Prostate gland (tissue), 2 donors: ENCODE results near the gene ERCC6L2. TPM values are rescaled to one million over a fixed set of nuclear protein-coding genes. Genes with fewer than 3 reads are reported as not detected.

Experiments used
- DNase-seq: peaks from one replicate; pipeline ENCODE4 v3.0.0-alpha.2; 2019; ENCODE audit warnings: low spot score
- H3K27ac ChIP-seq, 2 donors: fragments of 200-600 bp; sonication (generic); 2 replicates each; pipeline ENCODE4 v1.5.1; 2017 to 2019
- H3K27me3 ChIP-seq: fragments of 200-600 bp; sonication (generic); replicated peaks from 2 replicates; pipeline ENCODE4 v1.5.1; 2019; ENCODE audit not compliant: insufficient read depth
- H3K36me3 ChIP-seq, 2 donors: fragments of 200-600 bp; sonication (generic); 1 replicate in 1 of 2; 2 replicates in 1 of 2; pipeline versions ENCODE4 v1.5.1 to v1.8.1; 2017 to 2019
- H3K4me1 ChIP-seq: fragments of 200-600 bp; sonication (generic); replicated peaks from 2 replicates; pipeline ENCODE4 v1.5.1; 2019
- H3K4me3 ChIP-seq, 2 donors: fragments of 200-600 bp; sonication (generic); 2 replicates each; pipeline ENCODE4 v1.5.1; 2017 to 2019
- H3K9me3 ChIP-seq: fragments of 200-600 bp; sonication (generic); 2 replicates; pipeline ENCODE4 v1.5.1; 2017
- CTCF ChIP-seq, 4 experiments: fragments of 200-600 bp in 2 of 4; fragments of 450-650 bp in 2 of 4; sonication (generic) in 2 of 4; IDR thresholded peaks; 1 replicate in 3 of 4; 2 replicates in 1 of 4; pipeline ENCODE4 v1.5.1; 2016 to 2019; ENCODE audit warnings: antibody characterized with exemption in 4 of 4, mild to moderate bottlenecking in 2 of 4, moderate library complexity in 2 of 4
- POLR2A ChIP-seq: fragments of 450-650 bp; IDR thresholded peaks from one replicate; pipeline ENCODE4 v1.6.1; 2016; ENCODE audit warnings: antibody characterized with exemption, mild to moderate bottlenecking
- POLR2AphosphoS5 ChIP-seq: sonication (generic); formaldehyde crosslinking; IDR thresholded peaks from one replicate; pipeline ENCODE4 v1.6.1; 2017; ENCODE audit warnings: antibody characterized with exemption
- WGBS: methylation state at CpG from one replicate; pipeline ENCODE4 v1.1.5; 2018; 5-methylcytosine and 5-hydroxymethylcytosine counted together
- intact Hi-C: fragments of 100-400 bp; cut with DNase I; formaldehyde crosslinking; loops from one replicate; pipeline ENCODE4 v1.14.2; 2022
- total RNA-seq, 2 donors: library from RNA; depleted of rRNA; stranded (reverse); fragments of >200 nt; gene quantifications; one replicate each; pipeline ENCODE4 v1.1.0, GENCODE V29; 2016

Gene ERCC6L2
- total RNA-seq, 2 donors from 2014 or later: 57.7 to 73.4 TPM

- Histone ChIP-seq H3K27ac (no peak overlapping the region), H3K9me3 (no peaks in the 10 kb centered on the region), H3K4me1 (no peaks in the 10 kb centered on the region), H3K27me3 (no peaks in the 10 kb centered on the region), H3K4me3 (no peak overlapping the region), H3K36me3 (no peaks in the 10 kb centered on the region)
- 91% methylated on average over 6 of the region's 6 CpGs for WGBS
- intact Hi-C loops: no loop called here
- DNase-seq: no peak
- TF ChIP-seq POLR2A (no peak), POLR2AphosphoS5 (no peak), CTCF (IDR thresholded peaks at IDR 0.05) (no peak)
These were observed 77.0 kb downstream of the ERCC6L2 start for GRCh38 chr9:95952471-95952870.

DNA sequence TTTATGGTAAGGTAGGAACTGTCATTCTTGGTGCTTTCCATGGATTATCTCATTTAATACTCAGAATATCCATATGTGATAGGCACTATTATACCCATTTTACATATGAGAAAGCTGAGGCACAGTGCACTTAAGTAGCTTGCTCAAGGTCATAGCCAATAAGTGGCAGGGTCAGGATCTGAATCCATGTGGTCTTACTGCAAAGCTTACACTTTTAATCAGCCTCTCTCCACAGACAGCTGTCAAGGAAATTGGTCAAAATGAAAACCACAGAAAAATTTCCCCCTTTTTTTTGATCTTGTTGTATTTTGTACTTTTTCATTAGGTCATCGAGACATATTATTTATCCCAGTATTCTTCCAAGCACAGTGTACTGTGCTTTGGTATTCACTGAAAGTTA, 78.5 kb downstream of the ERCC6L2 start:
- Histone ChIP-seq H3K27ac (no peak overlapping the region), H3K4me3 (no peak overlapping the region), H3K9me3 (no peaks in the 10 kb centered on the region), H3K36me3 (no peaks in the 10 kb centered on the region), H3K4me1 (no peaks in the 10 kb centered on the region), H3K27me3 (no peaks in the 10 kb centered on the region)
- WGBS: 85% methylated on average over 1 of the region's 1 CpG
- no peak for DNase-seq
- intact Hi-C loops: no loop called here
- no peak for TF ChIP-seq POLR2A
- no peak for TF ChIP-seq POLR2AphosphoS5
- no peak for TF ChIP-seq CTCF (IDR thresholded peaks at IDR 0.05)

DNA sequence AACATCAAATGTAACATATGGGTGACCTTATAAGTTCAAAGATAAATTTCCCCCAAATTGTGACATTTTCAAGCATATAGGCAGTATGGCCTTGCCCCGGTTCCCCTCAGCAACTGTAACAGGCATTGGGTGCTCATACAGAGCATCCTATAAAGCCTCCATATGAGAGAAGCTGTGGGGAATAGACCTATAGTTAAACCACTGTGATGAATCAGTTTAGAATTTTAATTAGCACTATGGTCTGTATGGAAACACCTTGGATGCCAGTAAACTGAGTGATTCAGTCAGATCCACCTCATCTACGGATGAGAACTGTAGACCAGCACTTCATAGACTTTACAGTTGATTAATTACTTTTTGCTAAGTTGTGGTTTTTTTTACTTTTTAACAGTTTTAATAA, 79.4 kb downstream of the ERCC6L2 start:
- no peak for DNase-seq
- no peak for TF ChIP-seq CTCF (IDR thresholded peaks at IDR 0.05)
- no peak for TF ChIP-seq POLR2A
- no peak for TF ChIP-seq POLR2AphosphoS5
- WGBS: 95% methylated on average over 2 of the region's 2 CpGs
- H3K9me3 ChIP-seq: no peaks in the 10 kb centered on the region
- no peaks in the 10 kb centered on the region for H3K4me1 ChIP-seq
- no peak overlapping the region for H3K4me3 ChIP-seq
- no peaks in the 10 kb centered on the region for H3K27me3 ChIP-seq
- H3K36me3 ChIP-seq: no peaks in the 10 kb centered on the region
- no peak overlapping the region for H3K27ac ChIP-seq
- intact Hi-C loops: no loop called here

DNA sequence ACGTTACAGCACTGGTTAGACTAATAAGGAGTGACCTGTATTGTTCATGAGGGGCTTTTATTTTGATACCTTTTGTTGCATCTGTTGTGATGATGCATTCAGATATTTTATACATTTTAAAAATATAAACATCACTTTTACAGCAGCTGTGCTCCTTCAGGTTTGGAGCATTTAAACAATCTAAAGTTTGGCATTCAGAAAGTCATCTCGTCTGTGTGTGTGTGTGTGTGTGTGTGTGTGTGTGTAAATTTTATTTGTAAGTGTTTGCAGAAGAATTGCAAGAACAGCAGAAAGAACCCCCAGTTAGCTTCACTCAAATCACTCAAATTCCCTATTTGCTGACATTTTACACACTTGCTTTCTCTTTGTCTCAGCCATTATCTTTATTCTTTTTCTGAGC, 87.4 kb downstream of the ERCC6L2 start:
- no peak overlapping the region for H3K27ac ChIP-seq
- no peaks in the 10 kb centered on the region for H3K36me3 ChIP-seq
- WGBS: 57% methylated on average over 2 of the region's 2 CpGs
- intact Hi-C loops: no loop called here
- H3K9me3 ChIP-seq: no peaks in the 10 kb centered on the region
- no peak overlapping the region for H3K4me3 ChIP-seq
- no peaks in the 10 kb centered on the region for H3K27me3 ChIP-seq
- TF ChIP-seq CTCF (IDR thresholded peaks at IDR 0.05) (no peak), POLR2AphosphoS5 (no peak), POLR2A (no peak)
- DNase-seq: no peak
- H3K4me1 ChIP-seq: no peaks in the 10 kb centered on the region

DNA sequence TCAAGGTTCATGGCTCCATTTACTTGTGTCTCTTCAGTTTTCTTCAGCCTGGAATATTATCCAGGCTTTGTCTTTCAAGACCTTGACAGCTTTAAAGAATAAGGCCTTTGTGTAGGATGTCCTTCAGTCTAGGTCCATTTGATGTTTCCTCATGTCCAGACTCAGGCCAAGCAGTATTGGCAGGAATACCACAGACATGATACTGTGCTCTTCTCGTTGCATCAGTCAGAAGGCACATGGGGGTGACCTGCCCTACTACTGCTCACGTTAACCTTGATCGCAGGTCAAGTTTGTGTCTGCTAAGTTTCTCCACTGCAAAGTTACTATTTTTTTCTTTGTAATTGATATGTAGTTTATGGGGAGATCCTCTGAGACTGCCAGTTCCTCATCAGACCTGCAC, 88.2 kb downstream of the ERCC6L2 start:
- H3K9me3 ChIP-seq: no peaks in the 10 kb centered on the region
- H3K4me1 ChIP-seq: no peaks in the 10 kb centered on the region
- no peaks in the 10 kb centered on the region for H3K27me3 ChIP-seq
- no peak for DNase-seq
- 92% methylated on average over 3 of the region's 3 CpGs for WGBS
- no peak overlapping the region for H3K4me3 ChIP-seq
- intact Hi-C loops: no loop called here
- TF ChIP-seq CTCF (IDR thresholded peaks at IDR 0.05): no peak
- TF ChIP-seq POLR2AphosphoS5: no peak
- no peak for TF ChIP-seq POLR2A
- no peaks in the 10 kb centered on the region for H3K36me3 ChIP-seq
- no peak overlapping the region for H3K27ac ChIP-seq
